HEK293 (cell line): ENCODE results near the gene CPA5.

ENCODE experiments used
- CTCF ChIP-seq: fragments of 450-650 bp; formaldehyde crosslinking; IDR thresholded peaks from 2 replicates; pipeline ENCODE4 v1.5.1; 2016; ENCODE audit warnings: missing biosample characterization, missing genetic modification characterization
- PBX3 ChIP-seq: sonication (generic); formaldehyde crosslinking; IDR thresholded peaks from 2 replicates; pipeline ENCODE4 v1.8.1; 2022; ENCODE audit warnings: mild to moderate bottlenecking, moderate library complexity, missing genetic modification reagents
- TRIM28 ChIP-seq: IDR thresholded peaks from 2 replicates; pipeline ENCODE4 v1.6.1; 2011; ENCODE audit warnings: low read length, control low read depth, borderline replicate concordance
- ZBTB17 ChIP-seq: fragments of 450-650 bp; formaldehyde crosslinking; IDR thresholded peaks from 2 replicates; pipeline ENCODE4 v1.5.1; 2016; ENCODE audit warnings: missing biosample characterization, missing genetic modification characterization
- ZBTB6 ChIP-seq: fragments of 450-650 bp; formaldehyde crosslinking; IDR thresholded peaks from 2 replicates; pipeline ENCODE4 v1.5.1; 2017; ENCODE audit warnings: missing biosample characterization, missing genetic modification characterization
- ZBTB7A ChIP-seq: fragments of 450-650 bp; formaldehyde crosslinking; IDR thresholded peaks from 2 replicates; pipeline ENCODE4 v1.5.1; 2016; ENCODE audit warnings: low read depth, missing biosample characterization, missing genetic modification characterization
- ZNF169 ChIP-seq: fragments of 450-650 bp; formaldehyde crosslinking; IDR thresholded peaks from 2 replicates; pipeline ENCODE4 v1.5.1; 2016; ENCODE audit warnings: missing biosample characterization, missing genetic modification characterization
- ZNF280C ChIP-seq: fragments of 450-650 bp; formaldehyde crosslinking; IDR thresholded peaks from 2 replicates; pipeline ENCODE4 v1.5.1; 2016; ENCODE audit warnings: missing biosample characterization, missing genetic modification characterization
- ZNF350 ChIP-seq: fragments of 450-650 bp; formaldehyde crosslinking; IDR thresholded peaks from 2 replicates; pipeline ENCODE4 v1.5.0; 2017; ENCODE audit warnings: missing biosample characterization, mild to moderate bottlenecking, missing genetic modification characterization
- ZNF660 ChIP-seq: fragments of 450-650 bp; IDR thresholded peaks from 2 replicates; pipeline ENCODE4 v1.5.1; 2018; ENCODE audit warnings: missing biosample characterization, mild to moderate bottlenecking, missing genetic modification characterization

GRCh38 chr7:130385600-130386066, 41.0 kb downstream of the CPA5 start:
- TF ChIP-seq ZNF169 (tag by site-specific recombination), result no peak
- no peak for TF ChIP-seq ZBTB6 (tag by site-specific recombination)
- no peak for TF ChIP-seq ZNF280C (tag by site-specific recombination)
- TF ChIP-seq ZBTB7A (tag by site-specific recombination), result no peak
- TF ChIP-seq CTCF (tag by site-specific recombination), result no peak
- no peak for TF ChIP-seq ZNF350 (tag by site-specific recombination)
- no peak for TF ChIP-seq TRIM28
- TF ChIP-seq ZNF660 (tag by site-specific recombination), result no peak
- TF ChIP-seq PBX3 (CRISPR knock-in tag), result no peak
- TF ChIP-seq ZBTB17 (tag by site-specific recombination), result no peak
